ENCODE results near the gene SPRED2.

Gene SPRED2

GRCh38 chr2:65395621-65396347 lies 36.6 kb downstream of the SPRED2 start:
- no peak for DNase-seq (ENCODE audit: low read depth)
- no peak overlapping the region; the same call in 1 of the 2 replicates for H3K4me3 ChIP-seq (ENCODE audit: low read depth, low read length)
- no peak for TF ChIP-seq CTCF (IDR thresholded peaks at IDR 0.05; ENCODE audit: low read depth, low read length, missing control alignments)

GRCh38 chr2:65393743-65394422 lies 38.5 kb downstream of the SPRED2 start:
- no peak overlapping the region for H3K4me3 ChIP-seq (ENCODE audit: low read depth, low read length)
- TF ChIP-seq CTCF (IDR thresholded peaks at IDR 0.05; ENCODE audit: low read depth, low read length, missing control alignments), result no peak
- no peak for DNase-seq (ENCODE audit: low read depth)

DNA sequence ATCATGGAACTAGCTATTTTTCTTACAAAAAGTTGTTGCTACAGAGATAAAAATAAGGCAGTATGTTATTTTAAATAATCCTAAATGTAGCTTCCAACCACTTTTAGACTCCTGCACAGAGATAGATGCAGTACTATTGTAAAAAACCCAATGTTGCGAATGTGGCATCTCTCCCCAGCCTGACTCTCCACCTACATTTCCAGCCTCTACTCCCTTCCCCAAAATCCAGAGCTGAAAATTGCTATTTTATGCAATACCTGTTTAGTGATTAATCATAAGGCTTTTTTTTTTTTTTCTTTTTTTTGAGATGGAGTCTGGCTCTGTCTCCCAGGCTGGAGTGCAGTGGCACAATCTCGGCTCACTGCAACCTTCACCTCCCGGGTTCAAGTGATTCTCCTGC lies 39.4 kb downstream of the SPRED2 start:
- DNase-seq (ENCODE audit: low read depth), result no peak
- H3K4me3 ChIP-seq (ENCODE audit: low read depth, low read length), result no peak overlapping the region
- no peak for TF ChIP-seq CTCF (IDR thresholded peaks at IDR 0.05; ENCODE audit: low read depth, low read length, missing control alignments)

GRCh38 chr2:65392609-65393008 lies 39.8 kb downstream of the SPRED2 start:
- no peak overlapping the region for H3K4me3 ChIP-seq (ENCODE audit: low read depth, low read length)
- no peak for DNase-seq (ENCODE audit: low read depth)
- no peak for TF ChIP-seq CTCF (IDR thresholded peaks at IDR 0.05; ENCODE audit: low read depth, low read length, missing control alignments)

DNA sequence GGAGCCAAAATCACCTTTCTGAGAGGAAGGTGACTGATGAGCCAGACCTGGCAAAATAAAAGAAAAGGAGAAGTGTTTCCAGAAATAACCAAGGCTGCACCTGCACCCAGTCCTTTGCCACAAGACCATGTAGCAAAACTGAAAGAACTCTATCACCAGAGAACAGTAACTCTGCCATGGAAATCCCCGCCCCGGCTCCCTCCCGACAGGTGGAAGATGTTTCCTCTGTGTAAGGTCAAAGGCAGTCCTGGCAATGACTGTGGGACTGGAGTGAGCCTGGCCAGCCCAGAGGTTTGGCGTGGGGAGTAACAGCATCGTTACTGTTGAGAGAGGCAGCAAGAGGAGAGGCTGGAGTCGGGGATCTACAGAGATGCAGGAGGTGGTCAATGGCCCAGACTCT lies 42.3 kb downstream of the SPRED2 start:
- peak overlapping the region; percentile 0 for H3K4me3 ChIP-seq (ENCODE audit: low read depth, low read length)
- DNase-seq (ENCODE audit: low read depth), result peak; percentile 74
- no peak for TF ChIP-seq CTCF (IDR thresholded peaks at IDR 0.05; ENCODE audit: low read depth, low read length, missing control alignments)

GRCh38 chr2:65389476-65389875 lies 42.9 kb downstream of the SPRED2 start:
- H3K4me3 ChIP-seq (ENCODE audit: low read depth, low read length), result no peak overlapping the region
- no peak for DNase-seq (ENCODE audit: low read depth)
- TF ChIP-seq CTCF (IDR thresholded peaks at IDR 0.05; ENCODE audit: low read depth, low read length, missing control alignments), result no peak
